ENCODE measurements around the gene PDE5A.
"Not testable (repeated sequence)": the region's sequence is repeated elsewhere in the genome, so short reads cannot be mapped to it uniquely, and the experiment has no call there.

The PDE5A gene

GRCh38 chr4:119518230-119518892, 110.2 kb downstream of the PDE5A start:
- no peak for DNase-seq

DNA sequence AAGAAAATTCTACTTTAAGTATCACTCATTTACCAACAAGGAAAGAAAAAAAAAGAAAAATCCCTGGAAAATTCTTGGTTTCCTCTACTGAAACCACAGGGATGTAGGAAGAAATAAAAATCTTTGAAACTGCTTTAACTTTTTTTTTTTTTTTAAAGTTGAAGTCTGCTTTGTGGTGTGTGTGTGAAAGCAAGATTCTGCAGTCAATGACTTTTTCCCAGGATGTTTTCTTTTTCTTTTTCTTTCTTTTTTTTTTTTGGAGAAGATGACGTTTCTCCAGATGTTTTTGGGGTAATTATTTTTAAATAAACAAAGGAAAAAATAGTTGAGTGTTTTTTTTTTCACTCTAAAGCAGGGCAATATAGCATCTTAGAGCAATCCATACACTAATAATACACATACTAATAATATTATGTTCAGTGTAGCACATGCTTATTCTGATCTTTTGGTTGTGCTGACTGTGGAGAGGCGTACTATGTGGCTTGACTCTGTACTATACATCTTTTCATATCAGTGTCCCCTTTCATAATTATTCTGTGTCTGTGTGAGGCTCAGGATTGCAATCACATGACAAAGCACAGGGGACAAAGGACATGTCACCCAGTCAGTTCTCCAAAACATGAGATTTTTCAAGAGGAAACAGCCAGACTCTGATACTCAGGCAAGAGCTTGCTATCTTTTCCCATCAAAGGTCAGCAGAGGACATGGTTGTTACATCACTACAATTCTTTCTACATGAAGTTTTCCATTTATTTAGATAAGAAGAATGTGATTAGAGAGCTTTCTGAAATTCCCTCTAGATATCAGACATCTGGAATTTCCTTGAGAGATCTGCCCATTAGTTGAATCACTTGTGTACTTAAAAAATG, 111.0 kb downstream of the PDE5A start:
- no peak for DNase-seq

- no peak for DNase-seq
Measured at GRCh38 chr4:119512398-119512797, 116.2 kb downstream of the PDE5A start.

DNA sequence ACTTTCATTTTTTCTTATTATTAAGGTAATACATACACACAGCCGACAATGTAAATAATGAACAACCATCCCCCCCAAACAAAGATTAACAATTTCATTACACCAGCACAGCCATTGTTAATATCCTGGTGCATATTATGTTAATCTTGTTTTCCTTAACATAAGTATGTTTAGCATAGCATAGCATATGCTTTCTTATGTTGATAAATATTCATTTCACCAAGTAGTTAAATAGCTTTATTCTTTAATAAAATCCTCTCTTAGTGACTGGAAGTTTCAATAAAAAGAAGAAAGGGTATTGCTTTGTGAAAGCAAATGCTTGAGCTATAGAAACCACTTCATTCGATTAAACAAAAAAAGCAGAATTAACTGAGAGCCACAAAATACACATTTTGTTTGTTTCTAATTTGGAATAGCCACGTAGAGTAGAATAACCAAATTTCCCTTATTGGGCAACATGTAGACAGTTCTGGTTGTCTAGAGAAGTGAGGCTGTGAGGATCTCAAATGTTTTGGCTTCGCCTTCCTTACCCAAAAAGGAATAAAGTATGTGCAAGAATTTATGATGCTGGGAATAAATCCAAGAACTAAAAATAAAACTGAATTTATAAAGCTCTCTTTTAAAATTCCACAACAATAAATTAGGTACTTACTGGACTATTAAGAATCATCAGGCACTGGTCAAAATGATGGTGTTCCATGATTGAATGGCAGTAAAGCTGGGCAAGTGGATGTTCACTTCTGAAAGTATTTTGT, 118.0 kb downstream of the PDE5A start:
- no peak for DNase-seq

DNA sequence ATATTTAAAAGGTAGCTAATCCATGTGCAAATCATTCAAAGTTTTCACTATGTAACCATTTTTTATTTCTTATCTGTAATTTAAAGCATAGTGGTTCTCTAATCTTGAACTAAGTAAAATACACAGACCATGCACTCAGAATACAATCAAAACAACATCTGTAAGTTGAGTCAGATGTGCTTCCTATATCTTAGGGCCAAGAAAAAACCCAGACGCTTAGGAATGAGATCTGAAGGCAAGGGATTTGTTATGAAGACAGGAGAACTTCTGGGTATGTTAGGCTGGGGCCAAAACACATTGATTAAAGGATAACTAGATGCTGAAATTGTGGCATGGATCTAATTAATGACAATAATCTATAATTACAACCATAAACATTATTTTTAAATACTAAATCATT, 120.3 kb downstream of the PDE5A start:
- no peak for DNase-seq

DNA sequence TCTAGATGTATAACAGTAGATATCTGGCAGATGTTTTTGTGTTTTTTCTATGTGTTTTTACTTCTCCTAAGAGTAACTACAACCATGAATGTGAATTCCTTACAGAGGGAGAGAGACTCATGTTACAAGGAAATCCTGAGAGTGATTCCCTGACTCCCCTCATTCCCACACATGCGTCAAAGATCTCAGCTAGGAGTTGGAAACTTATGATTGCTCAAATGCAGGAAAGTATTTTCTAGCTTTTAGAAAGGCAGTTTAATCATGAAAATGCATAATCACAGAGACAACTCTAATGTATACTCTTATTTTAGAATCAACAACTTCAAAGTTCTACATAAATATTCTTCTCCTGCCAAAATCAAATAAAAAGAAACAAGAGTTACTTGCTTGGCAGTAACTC, 121.8 kb downstream of the PDE5A start:
- no peak for DNase-seq

DNA sequence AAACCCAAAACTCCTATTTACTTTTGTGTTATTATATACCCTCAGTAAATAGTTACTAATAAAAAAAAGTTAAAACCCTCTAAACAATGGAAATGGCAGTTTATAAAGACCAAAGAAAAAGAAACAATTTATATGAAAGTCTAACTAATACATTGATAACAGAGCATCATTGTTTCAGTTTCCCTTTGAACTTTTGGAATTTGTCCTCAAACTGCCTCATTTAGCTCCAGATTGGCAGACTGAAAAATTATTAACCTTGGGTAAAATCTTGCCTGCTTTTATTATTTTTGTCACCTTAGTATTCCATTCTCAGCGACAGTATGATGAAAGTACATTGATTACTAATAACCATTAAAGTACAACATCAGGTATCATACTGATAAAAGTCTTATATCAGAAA, 124.0 kb downstream of the PDE5A start:
- no peak for DNase-seq

DNA sequence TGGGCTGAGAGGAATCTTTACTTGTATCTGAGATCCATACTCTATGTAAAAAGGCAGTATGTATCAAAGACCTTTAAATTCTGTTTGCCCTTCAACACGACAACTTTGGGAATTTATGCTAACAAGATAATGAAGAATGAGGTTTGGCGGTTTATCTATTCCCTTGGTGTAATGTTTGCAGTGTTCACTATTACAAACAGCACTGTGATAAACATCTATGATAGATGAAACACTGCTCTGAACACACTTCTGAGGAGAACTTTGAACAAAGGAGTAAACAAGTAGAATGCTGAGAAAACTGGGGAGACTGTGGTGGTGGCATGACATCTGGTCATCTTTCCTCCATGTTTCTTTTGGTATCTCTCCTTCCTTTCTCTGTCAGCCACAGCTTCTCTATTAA, 126.9 kb downstream of the PDE5A start:
- no peak for DNase-seq

- no peak for DNase-seq
Measured at GRCh38 chr4:119498527-119498926, 130.1 kb downstream of the PDE5A start.

DNA sequence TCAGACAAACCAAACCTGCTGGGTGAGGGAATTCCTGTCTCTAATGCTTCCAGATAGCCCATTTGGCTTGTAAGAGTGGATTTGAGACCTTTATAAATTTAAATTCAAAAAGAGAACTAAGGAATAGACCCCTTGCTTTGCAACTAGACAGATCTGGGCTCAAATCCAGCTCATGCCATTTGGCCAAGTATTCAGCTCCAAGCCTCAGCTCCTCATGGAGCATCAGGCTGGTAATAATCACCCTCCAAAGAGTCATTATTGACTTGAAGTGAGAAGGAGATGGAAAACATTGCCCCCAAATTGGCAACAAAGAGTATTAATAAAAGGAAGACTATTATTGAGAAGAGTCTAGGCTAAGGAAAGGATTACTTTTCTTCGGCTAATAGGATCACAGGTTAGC, 134.7 kb downstream of the PDE5A start:
- DNase-seq, result no peak

- DNase-seq, result no peak
Measured at GRCh38 chr4:119493419-119493818, 135.2 kb downstream of the PDE5A start.

GRCh38 chr4:119490335-119490734, 138.3 kb downstream of the PDE5A start:
- no peak for DNase-seq

DNA sequence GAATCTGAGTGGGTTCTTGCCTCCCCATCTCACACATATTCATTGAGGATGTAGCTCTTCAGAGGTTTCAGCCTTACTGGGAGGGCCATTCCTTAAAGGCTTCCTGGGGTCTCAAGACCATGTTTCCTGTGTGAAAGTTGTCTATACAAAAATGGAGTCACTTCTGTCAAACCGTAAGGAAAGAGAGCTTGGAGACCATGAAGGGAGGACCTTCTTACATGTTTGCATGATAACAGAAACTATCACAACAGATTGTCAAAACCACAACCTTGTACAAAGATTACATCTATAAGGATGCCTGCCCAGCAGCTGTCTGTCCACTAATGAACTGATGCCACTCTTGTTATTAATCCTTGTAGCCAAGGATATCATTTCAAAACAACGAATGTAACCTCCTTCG, 139.3 kb downstream of the PDE5A start:
- no peak for DNase-seq

- no peak for DNase-seq
Measured at GRCh38 chr4:119480331-119480730, 148.3 kb downstream of the PDE5A start.

GRCh38 chr4:119479835-119480234, 148.8 kb downstream of the PDE5A start:
- no peak for DNase-seq

DNA sequence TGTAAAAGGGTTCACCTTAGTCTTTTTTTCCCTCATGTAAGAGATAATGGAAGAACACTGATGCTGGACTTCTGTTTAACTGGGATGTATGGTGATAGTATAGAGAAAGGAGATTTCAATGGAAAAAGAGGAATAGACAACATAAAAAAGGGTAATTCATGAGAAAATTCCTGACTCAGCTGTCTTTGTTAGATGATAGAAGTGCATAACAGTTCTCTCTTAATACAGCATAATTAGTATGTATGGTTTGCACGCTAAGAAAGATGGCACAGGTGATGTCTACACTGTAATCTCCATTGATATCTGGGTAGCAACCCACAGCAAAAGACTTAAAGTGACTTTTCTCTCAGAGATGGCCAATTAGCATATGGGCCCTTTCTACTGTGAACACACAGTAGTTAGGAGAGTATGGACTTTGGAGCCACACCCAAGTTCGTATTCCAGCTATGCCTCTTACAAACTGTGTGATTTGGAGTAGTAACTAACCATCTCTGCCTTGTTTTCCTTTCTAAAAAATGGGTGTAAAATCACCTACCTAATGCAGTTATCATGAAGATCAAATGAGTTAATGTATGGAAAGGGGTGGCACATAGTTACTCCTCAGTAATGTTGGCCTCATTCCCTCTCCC, 149.3 kb downstream of the PDE5A start:
- DNase-seq, result no peak

- no peak for DNase-seq
Measured at GRCh38 chr4:119478446-119479179, 150.0 kb downstream of the PDE5A start.

DNA sequence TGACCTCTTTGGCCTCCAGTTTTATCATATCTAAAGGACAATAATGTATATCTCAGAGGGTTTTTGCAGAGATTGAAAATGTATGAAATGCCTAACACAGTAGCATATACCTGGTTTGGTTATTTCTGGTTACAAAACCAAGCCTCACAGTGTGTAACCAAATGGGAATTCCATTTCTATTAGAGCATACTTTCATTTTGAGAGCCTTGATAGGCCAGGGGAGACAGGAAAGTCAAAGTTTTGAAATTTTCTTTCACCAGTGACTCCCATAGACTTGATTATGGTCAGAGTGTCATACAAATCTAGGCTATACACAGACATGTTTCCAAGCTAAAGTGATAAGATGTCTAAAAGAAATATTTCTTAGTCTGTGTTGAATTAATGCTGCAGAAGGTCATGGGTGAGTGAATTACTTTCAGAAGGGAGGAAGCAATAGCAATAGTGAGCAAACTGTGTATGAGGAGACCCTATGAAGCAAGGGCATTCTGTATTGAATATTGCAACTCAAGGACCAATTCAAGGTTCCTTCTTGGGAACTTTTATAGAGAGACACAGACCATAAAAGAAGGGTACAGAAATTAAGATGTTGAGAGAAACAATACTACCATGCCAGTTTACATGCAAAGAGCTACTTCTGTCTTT, 151.1 kb downstream of the PDE5A start:
- DNase-seq, result no peak

- no peak for DNase-seq
Measured at GRCh38 chr4:119471259-119471658, 157.3 kb downstream of the PDE5A start.

- not testable (repeated sequence) for DNase-seq
Measured at GRCh38 chr4:119470737-119471063, 157.9 kb downstream of the PDE5A start.

DNA sequence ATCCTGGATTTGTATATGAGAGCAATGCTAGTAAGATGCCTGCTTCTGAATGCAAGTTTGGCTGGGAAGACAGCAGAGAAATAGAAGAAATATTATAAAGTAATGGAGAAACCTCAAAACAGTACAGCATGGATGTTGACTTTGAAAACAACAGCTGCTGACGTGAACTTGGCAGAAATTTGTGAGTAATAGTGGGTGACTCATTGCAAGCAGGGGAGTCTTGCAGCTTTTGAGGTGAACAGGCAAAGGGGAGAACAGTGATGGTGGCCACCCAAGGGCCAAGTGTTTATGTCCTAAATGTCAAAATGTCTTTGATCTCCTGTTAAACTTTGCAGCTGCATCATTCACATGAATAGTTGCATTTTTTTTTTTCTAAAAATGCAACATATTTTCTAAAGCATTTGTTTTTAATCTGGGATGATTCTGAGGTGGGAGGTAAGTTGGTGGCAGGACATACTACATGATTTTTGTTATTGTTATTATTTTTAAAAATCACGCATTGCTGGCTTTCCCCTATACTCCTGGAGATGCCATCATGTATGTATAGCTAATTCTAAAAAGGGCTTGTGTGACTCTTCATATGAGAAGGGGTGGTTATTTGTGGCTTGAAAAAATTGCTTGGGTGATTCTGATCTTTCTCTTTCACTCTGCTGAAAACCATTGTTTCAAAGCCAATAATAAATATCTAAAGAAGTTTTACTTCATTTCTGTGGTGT, 158.4 kb downstream of the PDE5A start:
- DNase-seq, result not testable (repeated sequence)

Data from COR-L47 (cell line).